ENCODE data around the gene TWIST2. TPM values are rescaled to one million over a fixed set of nuclear protein-coding genes. Genes with fewer than 3 reads are reported as not detected.

Gene TWIST2
- total and polyA plus RNA-seq, 10 of the 15 experiments (the other 5 are each of a cell fraction or from before 2014, with no cell fraction given) = not detected

DNA sequence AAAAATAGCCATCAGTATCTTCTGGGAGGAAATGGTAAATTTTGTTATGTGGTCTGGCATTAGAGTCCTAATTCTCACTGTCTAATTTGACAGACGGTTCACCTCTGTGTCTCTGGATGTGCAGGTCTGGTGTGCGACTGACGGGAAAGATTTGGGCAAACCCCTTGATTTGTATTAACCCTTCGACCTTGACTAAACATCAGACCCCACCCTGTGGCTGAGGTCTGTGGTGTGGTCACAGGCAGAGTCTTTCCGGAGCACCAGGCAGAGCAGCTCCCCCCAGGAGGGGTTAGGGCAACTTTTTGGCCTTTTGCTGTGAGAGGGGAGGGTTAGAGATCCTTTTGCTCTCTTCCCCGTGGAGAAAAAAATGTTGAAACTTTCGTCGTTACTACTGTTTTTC is 6.4 kb downstream of the TWIST2 start (continued):
- TF ChIP-seq CREB1 (IDR thresholded peaks at IDR 0.05; ENCODE audit: low read depth) = no peak

DNA sequence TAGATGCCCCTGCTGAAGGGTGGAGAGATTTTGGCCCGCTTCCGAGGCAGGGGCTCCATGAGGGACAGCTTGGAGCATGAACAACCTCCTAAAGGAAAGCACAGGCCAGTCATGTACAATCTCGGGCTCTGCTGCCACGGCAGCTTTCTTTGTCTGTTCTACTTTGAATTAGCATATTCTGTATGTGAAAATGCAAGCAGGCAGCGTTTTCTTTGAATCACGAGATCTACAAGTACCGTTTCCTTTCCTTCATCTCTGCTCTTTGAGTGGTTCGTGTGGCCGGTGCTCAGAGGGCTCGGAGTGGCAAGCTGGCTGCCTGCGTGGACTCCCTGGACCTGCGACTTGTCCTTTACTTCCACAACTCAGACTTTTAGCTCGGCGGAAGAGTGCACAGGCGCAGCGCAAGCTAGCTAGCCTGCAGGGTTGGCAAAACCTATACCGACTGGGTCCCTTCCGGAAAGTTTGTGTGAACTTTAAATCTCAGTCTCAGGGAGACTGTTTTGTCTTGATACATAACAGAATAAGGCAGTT is 6.9 kb downstream of the TWIST2 start:
- H3K36me3 ChIP-seq (ENCODE audit: control insufficient read depth in 2 of 2, insufficient read depth in 2 of 2, low read length in 1 of 2) = no peaks in the 10 kb centered on the region
- ChIA-PET RAD21 (ENCODE audit: unreplicated experiment) (no interaction called here), CTCF (no interaction called here), SMC1A (ENCODE audit: uncharacterized antibody, unreplicated experiment) (no interaction called here), POLR2A (no interaction called here)
- in situ Hi-C loops (cut with MboI) (no loop called here), intact Hi-C loops (cut with micrococcal nuclease; ENCODE audit: unreplicated experiment) (no loop called here)
- ATAC-seq (no peak), FAIRE-seq (no peak), DNase-seq (ENCODE audit: low read depth, low spot score) (no peak)
- H3K4me2 ChIP-seq (ENCODE audit: control insufficient read depth, insufficient read depth) = no peak overlapping the region
- no peak overlapping the region for H3K9ac ChIP-seq (ENCODE audit: control insufficient read depth, insufficient read depth, low read length)
- no peaks in the 10 kb centered on the region; a peak in 2 of 4 replicates for H3K27me3 ChIP-seq (replicated peaks in 1 of 2; ENCODE audit: control insufficient read depth in 2 of 2, insufficient read depth in 2 of 2, low read length in 1 of 2)
- 50% methylated on average over 17 of the region's 18 CpGs for WGBS (ENCODE audit: insufficient coverage, insufficient replicate concordance, low lambda C conversion rate, missing lambda C conversion rate)
- H3K27ac ChIP-seq (ENCODE audit: control insufficient read depth, insufficient read depth) = no peak overlapping the region
- H3K4me3 ChIP-seq = no peak overlapping the region
- H2AFZ ChIP-seq (ENCODE audit: control insufficient read depth, low read depth, low read length) = no peak overlapping the region
- H3K9me3 ChIP-seq (replicated peaks; ENCODE audit: control insufficient read depth, insufficient read depth, low read length) = no peaks in the 10 kb centered on the region
- no TSS peak for BruUV-seq (replicated peaks)
- H3K79me2 ChIP-seq (ENCODE audit: control insufficient read depth, insufficient read depth, low read length) = no peaks in the 10 kb centered on the region
- TF ChIP-seq, protein P1, sequence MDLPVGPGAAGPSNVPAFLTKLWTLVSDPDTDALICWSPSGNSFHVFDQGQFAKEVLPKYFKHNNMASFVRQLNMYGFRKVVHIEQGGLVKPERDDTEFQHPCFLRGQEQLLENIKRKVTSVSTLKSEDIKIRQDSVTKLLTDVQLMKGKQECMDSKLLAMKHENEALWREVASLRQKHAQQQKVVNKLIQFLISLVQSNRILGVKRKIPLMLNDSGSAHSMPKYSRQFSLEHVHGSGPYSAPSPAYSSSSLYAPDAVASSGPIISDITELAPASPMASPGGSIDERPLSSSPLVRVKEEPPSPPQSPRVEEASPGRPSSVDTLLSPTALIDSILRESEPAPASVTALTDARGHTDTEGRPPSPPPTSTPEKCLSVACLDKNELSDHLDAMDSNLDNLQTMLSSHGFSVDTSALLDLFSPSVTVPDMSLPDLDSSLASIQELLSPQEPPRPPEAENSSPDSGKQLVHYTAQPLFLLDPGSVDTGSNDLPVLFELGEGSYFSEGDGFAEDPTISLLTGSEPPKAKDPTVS (IDR thresholded peaks at IDR 0.05; ENCODE audit: low read depth, low read length) = no peak
- TF ChIP-seq, protein P2, sequence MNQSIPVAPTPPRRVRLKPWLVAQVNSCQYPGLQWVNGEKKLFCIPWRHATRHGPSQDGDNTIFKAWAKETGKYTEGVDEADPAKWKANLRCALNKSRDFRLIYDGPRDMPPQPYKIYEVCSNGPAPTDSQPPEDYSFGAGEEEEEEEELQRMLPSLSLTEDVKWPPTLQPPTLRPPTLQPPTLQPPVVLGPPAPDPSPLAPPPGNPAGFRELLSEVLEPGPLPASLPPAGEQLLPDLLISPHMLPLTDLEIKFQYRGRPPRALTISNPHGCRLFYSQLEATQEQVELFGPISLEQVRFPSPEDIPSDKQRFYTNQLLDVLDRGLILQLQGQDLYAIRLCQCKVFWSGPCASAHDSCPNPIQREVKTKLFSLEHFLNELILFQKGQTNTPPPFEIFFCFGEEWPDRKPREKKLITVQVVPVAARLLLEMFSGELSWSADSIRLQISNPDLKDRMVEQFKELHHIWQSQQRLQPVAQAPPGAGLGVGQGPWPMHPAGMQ (IDR thresholded peaks at IDR 0.05; ENCODE audit: borderline replicate concordance) = no peak
- TF ChIP-seq CBFB (IDR thresholded peaks at IDR 0.05; ENCODE audit: low read depth) = no peak
- no peaks in the 10 kb centered on the region for H3K4me1 ChIP-seq (ENCODE audit: control insufficient read depth, insufficient read depth, low read length)
- no peaks in the 10 kb centered on the region for H4K20me1 ChIP-seq (ENCODE audit: control insufficient read depth, insufficient read depth)
